C4-2B (cell line): ENCODE data around the gene DAPK1.

Experiments
- ZFX ChIP-seq: fragments of 450-650 bp; IDR thresholded peaks from 2 replicates; pipeline ENCODE4 v1.6.1; 2017
- TF ChIP-seq, protein P1 (sequence below): fragments of 450-650 bp; conservative IDR thresholded peaks from 2 replicates; pipeline ENCODE4 v1.5.1; 2017; ENCODE audit warnings: mild to moderate bottlenecking

DNA sequence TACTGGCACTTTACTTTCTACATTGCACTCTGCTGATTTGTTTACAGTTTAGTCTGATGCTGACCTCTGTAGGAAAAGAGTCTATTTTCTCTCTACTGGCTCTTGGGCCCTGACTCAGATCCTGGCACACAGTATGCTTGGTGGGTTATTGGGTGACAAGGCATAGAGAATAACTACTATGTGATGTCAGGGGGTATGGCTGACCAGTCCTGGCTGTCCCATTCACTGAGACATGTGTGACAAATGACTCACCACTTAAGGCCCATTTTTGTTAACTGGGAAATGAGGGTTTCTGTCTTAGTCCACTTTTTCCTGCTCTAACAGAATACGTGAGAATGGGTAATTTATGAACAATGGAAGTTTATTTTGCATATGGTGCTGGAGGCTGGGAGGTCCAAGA lies 66.4 kb downstream of the DAPK1 start:
- TF ChIP-seq, protein P1, sequence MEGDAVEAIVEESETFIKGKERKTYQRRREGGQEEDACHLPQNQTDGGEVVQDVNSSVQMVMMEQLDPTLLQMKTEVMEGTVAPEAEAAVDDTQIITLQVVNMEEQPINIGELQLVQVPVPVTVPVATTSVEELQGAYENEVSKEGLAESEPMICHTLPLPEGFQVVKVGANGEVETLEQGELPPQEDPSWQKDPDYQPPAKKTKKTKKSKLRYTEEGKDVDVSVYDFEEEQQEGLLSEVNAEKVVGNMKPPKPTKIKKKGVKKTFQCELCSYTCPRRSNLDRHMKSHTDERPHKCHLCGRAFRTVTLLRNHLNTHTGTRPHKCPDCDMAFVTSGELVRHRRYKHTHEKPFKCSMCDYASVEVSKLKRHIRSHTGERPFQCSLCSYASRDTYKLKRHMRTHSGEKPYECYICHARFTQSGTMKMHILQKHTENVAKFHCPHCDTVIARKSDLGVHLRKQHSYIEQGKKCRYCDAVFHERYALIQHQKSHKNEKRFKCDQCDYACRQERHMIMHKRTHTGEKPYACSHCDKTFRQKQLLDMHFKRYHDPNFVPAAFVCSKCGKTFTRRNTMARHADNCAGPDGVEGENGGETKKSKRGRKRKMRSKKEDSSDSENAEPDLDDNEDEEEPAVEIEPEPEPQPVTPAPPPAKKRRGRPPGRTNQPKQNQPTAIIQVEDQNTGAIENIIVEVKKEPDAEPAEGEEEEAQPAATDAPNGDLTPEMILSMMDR, result no peak
- no peak for TF ChIP-seq ZFX
